Right lobe of liver (tissue), 4 donors: ENCODE data around the gene RFX6.

Experiments
- POLR2A ChIP-seq: fragments of 450-650 bp; IDR thresholded peaks from one replicate; pipeline ENCODE4 v1.6.1; 2017; ENCODE audit warnings: antibody characterized with exemption, mild to moderate bottlenecking
- TF ChIP-seq, protein P1 (sequence below), 4 donors: fragments of 200-600 bp in 3 of 4; fragments of 450-650 bp in 1 of 4; IDR thresholded peaks; one replicate each; pipeline versions ENCODE4 v1.5.1 to v1.8.0; 2016 to 2022; ENCODE audit warnings: antibody characterized with exemption in 4 of 4, mild to moderate bottlenecking in 2 of 4
- donor health status: DM: no; HTN: no; CAD: no.
- donor health status: DM: no; HTN: no; CAD: no.
- donor health status: DM: no; HTN: yes; CAD: no.

- TF ChIP-seq, protein P1, sequence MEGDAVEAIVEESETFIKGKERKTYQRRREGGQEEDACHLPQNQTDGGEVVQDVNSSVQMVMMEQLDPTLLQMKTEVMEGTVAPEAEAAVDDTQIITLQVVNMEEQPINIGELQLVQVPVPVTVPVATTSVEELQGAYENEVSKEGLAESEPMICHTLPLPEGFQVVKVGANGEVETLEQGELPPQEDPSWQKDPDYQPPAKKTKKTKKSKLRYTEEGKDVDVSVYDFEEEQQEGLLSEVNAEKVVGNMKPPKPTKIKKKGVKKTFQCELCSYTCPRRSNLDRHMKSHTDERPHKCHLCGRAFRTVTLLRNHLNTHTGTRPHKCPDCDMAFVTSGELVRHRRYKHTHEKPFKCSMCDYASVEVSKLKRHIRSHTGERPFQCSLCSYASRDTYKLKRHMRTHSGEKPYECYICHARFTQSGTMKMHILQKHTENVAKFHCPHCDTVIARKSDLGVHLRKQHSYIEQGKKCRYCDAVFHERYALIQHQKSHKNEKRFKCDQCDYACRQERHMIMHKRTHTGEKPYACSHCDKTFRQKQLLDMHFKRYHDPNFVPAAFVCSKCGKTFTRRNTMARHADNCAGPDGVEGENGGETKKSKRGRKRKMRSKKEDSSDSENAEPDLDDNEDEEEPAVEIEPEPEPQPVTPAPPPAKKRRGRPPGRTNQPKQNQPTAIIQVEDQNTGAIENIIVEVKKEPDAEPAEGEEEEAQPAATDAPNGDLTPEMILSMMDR (IDR thresholded peaks at IDR 0.05), result no peak
- TF ChIP-seq POLR2A, result no peak
Observed at GRCh38 chr6:116884530-116884929, 7.5 kb downstream of the RFX6 start.
